ENCODE measurements around the gene ZBTB20.
"Not testable (repeated sequence)": the region's sequence is repeated elsewhere in the genome, so short reads cannot be mapped to it uniquely, and the experiment has no call there.

The ZBTB20 gene

DNA sequence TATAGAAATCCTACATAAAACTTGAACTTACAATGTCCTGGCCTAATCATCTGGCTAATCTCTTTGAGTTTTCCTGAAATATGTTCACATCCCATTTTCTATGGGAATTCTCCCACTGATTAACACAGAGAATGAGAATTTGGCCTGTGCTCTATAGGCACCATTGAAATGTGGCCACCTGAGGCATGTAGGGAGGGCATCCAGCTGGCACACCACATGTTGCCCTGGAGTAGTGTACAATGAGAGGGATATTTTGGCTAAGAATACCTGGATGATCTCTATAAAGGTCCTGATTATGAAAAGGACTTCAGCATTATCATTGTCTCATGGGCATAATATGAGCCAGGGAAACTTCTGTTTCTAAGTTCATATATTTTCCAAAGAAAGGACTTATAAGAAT is 324.0 kb downstream of the ZBTB20 start:
- DNase-seq = no peak

DNA sequence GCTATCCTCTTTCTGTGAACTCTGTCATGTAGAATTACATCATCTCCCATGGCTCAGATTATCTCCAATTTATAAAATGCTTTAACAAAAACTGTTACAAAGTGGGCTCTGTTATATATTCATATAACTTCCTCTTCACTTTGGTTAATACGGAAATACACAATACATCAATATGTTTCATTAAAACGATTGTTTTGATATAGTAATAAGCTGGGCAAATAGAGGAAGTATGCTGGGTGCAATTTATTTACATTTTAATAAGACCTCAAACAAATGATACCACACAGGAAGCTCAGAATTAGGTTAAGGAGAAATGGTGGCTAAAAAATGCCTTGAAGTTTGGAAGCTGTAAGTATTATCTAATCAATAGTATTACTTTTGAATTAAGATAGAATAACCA is 331.0 kb downstream of the ZBTB20 start:
- no peak for DNase-seq

DNA sequence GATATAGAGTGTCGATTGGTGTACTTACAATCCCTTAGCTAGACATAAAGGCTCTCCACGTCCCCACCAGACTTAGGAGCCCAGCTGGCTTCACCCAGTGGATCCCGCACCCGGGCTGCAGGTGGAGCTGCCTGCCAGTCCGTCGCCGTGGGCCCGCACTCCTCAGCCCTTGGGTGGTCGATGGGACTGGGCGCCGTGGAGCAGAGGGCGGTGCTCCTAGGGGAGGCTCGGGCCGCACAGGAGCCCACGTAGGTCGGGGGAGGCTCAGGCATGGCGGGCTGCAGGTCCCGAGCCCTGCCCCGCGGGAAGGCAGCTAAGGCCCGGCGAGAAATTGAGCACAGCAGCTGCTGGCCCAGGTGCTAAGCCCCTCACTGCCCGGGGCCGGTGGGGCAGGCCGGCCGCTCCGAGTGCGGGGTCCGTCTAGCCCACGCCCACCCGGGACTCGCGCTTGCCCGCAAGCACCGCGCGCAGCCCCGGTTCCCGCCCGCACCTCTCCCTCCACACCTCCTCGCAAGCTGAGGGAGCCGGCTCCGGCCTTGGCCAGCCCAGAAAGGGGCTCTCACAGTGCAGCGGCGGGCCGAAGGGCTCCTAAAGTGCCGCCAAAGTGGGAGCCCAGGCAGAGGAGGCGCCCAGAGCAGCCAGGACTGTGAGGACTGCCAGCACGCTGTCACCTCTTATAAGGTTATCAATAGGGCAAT is 334.4 kb downstream of the ZBTB20 start:
- DNase-seq = not testable (repeated sequence)

DNA sequence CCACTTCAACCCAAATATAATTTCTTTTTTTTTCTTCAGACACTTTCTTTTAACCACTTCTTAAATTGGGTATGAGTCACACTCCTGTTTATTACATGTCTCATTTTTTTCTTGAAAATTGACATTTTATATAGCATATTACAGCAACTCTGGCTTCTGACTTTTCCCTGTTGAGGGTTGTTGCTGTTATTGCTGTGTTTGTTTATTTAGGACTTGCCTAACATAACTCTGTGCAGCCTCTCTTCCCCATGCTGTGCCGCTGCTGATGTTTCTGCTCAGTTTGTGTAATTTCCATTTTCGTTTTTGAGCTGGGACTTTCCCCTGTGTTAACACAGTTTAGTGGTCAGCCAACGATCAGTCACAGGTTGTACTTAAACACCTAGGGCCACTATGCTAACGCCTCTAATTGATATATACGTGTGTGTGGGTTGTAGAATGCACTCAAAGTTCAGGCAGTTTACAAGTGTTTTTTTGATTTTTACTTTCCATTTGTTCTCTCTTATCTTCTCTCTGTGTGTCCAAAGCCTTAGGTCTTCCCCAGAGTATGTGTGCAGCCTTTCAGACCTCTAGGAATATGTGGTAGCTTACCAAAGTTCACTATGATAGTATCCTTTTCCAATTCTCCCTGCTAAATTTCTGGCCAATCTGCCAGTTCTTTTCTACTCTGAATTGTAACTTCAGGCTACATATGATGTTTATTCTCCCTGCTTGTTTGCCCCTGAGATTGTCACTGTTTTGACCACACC is 337.2 kb downstream of the ZBTB20 start:
- no peak for DNase-seq

DNA sequence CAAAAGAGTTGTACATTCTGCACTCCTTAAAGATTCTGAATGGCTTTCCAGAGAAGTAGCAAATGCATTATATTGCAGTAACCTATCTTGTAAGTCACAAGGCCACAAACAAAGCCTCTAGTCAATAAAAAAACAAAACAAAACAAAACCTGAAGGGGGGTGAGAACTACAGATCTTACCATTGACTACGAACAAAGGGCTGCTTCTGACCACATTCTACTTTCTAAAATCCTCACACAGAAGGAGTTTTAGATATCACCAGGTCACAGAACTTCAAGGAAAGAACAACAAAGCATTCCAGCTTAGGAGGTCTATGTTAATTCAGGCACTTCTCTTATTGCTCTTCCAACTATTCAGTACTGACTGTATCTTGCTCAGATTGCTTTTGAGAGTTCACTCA is 343.0 kb downstream of the ZBTB20 start:
- no peak for DNase-seq

DNA sequence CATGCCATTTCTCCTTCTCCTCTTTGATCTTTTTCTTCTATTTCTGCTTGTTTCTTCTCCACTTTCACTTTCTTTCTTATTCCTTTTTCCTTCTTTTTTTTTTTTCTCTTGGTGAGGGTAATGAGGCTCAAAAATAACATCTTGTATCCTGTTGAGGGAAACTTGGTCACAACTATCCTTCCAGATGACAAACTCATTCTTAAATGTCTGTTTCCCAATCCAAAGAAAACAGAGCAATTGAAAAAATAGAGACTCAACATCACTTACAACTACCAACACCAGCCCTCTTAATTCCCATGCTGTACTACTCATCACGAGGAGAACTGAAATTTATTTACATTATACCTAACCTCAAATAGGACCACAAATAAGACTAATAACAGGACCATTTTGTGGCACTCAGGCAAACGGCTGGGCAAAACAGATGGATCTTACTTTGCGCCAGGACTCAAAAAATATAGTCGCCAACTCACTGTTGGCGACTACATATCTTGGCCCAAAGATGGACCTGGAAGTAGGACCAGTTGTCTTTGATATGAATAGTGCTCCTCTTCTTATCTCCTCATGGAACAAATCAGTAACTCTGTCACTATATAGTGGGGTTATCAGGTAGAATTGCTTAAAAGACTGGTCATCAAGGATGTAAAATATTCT is 343.9 kb downstream of the ZBTB20 start:
- DNase-seq = no peak

DNA sequence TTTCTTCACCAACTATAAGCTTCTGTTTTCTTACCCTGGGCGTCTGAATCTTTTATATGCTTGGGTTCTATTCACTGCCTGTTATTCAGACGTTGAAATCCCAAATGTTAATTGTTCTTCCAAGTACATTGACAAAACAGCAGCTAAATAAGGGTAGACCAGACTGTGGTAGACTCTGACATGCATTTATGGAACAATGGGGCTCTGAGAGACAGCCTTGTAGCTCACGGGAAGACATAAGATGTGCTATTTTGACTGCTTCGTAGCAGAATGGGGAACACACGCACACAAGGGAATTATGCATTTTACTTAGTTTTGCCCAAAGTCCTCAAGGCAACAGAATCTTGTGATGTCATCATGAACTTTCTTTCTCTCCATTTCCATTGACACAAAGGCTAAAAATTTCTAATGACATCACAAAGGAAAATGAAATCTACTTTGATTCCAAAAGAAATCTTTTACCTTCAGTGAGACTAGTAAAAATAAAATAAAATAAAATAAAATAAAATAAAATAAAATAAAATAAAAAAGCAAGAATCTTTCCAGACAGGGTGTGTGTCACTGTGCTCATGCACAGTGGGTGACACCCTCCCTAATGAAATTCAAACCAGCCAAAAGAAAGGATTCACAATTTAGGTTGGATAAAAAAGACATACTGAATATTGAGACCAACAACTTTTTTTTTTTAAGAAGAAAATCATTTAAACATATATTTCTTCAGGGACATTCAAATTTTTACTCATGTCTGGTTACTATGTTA is 346.6 kb downstream of the ZBTB20 start:
- no peak for DNase-seq

DNA sequence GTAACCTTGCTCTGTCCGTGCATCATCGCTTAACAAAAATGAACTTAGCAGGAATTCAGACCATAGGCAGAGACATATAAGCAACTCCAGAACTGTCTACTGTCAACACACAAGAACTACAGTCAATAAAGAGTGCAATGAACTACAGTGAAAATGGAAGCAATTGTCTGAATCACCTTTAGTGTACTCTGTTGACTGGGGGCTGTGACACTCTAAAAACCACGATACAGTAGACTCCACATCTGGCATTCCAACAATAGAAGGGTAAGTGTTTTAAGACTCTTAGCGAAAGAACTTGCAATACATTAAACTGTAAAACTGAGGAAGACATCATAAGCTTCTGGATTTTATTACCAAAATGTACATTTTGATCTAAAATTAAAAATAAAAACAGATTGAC is 347.3 kb downstream of the ZBTB20 start:
- no peak for DNase-seq

DNA sequence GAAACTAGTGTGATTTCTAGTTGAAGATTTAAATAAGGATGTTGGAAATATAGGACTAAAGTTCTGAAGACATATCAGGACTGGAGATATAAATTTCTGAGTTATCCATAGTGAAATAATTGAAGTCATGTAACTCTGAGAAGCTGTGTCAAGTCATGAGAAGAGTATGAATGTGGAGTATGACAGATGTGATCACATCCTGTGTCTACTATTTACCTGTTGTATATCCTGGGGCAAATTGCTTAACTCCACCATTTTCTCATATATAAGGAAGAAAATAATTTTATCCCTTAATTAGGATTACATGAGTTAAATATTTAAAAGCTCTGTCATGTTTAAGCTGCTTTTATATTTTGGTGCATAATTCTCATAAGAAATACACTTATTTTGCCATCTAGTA is 350.3 kb downstream of the ZBTB20 start:
- no peak for DNase-seq

DNA sequence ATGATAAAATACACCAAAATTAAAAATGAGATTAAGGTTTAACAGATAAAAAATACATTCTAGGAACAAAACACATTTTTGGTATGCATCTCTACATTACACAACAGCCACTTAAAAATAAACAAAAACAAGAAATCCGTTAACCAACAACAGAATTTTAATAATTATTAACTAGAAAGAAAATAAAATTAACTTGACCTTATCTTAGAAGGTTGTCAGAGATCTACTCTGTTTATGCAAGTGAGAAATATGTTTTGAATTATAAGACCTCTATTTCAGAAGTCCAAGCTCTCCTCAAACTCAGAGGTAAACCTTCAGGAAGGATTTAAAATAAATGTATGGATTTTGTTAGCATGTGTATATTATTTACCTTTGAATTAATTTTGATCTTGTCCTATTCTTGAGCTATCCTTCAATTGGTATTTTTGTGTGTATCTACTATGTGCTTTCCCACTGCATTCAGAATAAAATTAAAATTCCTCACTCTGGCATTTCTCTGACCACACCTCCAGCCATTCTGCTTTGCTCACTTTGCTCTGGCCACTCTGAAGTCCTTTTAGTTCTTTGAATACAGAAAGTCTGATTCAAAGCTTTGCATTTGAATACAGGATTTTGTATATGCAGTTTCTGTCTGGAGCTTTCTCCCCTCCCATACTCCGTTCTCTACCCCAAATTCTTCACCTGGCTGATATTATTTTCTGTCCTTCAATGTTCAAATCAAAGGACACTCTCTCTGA is 352.0 kb downstream of the ZBTB20 start:
- no peak for DNase-seq

DNA sequence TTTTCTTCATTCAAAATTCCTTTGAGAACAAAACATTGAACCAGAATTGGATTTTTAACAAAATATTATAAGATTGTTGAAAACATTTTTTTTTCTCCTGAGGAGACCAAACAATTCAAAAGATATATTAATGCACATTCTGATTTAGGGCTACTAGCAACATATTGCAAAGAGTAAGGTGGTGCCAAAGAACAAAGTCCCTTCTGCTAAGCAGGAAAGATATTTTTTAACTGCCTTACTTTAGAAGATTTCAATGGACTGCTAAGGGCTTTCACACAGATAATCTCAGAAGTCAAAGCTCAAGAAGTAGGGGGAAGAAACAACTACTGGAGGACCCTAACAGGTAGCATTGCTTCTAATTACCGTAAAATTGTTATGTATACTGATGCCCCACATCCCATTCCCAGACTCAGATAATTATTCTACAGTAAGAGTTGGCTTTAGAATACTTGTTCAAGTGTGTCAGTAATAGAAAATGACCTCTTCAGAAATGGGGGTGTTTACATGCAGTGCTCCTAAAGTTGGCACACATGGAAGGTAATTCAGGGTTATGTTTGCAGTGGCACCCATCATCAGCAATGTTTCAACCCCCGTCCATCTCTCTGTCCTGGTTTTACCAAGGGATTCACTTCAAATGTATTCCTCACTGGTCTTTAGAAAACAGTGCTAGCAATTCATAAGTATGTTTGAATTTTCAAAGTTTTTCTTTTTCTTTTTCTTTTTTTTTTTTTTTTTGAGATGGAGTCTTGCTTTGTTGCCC is 354.7 kb downstream of the ZBTB20 start:
- DNase-seq = no peak

DNA sequence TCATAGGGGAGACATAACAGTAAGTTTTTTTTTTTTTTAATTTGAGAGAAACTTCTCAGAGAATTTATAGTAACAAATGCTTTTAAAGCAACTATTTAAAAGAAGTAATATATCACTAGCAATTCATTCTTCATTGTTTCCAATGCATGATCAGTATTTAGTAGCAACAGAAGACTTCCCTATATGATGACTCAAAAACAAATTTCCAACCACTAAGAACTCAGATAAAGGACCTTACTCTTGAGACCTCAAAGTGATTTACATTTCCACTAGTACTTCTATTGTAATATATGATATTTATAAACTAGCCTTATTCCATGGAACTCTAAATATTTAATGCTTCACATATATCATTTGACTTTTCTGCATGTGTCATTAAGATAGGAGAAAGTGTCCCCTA is 356.3 kb downstream of the ZBTB20 start:
- no peak for DNase-seq

DNA sequence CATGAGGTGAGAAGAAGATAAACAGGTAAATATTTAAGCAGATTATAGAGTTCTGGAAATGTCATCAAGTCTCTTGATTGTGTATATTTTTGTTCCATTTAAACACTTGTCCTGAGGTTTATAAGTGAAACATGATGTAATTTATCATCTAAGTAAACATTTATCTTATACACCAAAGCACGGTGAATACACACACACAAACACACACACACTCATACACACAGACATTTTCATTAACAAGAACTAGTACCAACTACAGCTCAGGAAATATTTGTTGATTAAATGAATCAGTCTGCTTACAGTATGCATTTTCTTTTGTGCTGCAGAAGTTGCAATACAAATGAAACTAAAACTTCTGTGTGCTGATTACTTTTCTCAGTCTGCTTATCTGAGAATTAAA is 357.3 kb downstream of the ZBTB20 start:
- no peak for DNase-seq

DNA sequence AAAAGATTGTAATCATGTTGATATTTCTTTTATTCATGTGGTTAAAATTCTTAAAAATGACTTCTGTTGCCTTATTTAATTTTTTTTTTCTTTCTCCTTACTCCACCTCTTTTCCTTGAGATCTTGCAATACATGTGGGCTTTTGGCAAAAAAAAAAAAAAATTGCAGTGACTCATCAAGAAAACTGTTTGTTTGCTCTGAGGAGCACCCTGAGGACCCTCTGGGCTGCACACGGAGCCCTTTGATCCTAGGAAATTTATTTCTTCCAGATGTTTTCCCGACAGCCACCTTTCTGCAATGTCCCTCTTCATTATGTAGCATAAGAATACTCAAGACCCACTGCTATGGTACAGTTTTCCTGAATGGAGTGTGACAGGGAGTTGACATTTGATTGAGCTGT is 371.7 kb downstream of the ZBTB20 start:
- no peak for DNase-seq

DNA sequence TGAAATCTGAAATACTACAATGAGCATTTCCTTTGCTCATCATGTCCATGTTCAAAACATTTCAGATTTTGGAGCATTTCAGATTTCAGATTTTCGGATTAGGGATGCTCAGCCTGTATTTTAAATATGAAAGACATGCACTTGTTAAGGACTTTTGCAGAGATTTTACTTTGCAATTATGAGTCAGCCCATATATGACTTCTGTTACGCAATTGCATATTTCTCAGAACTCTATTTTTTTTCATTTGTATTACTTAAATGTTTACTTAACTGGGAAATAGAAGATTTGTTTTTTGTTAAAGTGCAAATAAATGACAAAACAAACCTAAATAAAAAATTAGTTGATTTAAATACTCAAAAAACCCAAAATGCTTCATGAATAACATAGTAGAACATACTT is 376.2 kb downstream of the ZBTB20 start:
- DNase-seq = no peak

DNA sequence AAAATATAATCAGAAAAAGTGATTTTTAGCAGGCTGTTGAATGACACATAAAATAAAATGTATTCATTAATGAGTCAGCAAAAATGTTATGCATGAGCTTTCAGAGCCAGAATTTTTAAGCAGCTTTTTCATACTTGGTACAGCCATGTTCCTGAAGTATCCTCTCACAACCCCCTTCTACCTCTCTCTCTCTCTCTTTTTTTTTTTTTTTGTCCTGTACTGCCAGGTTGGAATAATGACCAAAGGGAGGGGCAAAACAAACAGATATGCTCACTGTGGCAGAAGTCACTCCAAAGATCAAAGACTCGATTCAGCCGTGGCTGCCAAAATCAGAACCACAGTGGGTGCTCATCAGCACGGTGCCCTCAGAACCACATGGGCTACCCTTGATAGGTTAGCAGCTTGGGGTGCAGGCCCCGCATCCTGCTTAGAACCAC is 383.0 kb downstream of the ZBTB20 start:
- no peak for DNase-seq

DNA sequence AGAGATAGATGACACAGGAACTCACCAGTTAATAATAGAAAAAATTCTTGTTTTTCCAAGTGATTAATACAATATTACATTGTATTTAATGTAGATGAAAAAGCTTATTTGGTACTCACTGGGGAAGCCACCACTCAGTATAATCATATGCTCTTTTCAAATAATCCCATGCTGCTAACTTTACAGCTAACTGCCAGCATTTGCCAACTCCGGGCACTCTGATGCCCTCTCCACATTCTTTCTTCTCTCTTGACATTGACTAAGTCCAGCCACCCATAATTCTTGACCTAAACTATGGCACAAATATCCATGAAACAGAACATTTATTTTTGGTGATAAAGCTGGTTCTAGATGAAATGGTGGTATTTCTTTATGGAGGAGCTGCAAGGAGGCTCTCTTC is 384.9 kb downstream of the ZBTB20 start:
- no peak for DNase-seq

DNA sequence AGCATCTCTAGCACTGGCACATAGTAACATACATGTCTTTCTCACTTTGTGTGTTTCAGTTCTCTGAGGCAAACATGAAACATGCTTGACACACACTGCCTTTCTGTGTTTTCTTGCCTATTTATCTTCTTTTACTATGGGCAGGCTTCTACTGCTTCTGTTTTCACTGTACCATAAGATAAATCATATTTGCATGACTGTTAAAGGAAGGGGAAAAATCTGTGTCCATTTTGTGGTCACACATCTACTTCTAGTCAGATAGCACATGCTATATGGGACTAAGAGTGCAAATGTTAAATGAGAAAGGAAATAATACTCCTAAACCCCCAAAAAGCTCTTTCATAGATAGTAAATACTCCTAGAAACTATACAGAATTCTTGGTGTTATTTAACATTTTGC is 386.4 kb downstream of the ZBTB20 start:
- DNase-seq = no peak

DNA sequence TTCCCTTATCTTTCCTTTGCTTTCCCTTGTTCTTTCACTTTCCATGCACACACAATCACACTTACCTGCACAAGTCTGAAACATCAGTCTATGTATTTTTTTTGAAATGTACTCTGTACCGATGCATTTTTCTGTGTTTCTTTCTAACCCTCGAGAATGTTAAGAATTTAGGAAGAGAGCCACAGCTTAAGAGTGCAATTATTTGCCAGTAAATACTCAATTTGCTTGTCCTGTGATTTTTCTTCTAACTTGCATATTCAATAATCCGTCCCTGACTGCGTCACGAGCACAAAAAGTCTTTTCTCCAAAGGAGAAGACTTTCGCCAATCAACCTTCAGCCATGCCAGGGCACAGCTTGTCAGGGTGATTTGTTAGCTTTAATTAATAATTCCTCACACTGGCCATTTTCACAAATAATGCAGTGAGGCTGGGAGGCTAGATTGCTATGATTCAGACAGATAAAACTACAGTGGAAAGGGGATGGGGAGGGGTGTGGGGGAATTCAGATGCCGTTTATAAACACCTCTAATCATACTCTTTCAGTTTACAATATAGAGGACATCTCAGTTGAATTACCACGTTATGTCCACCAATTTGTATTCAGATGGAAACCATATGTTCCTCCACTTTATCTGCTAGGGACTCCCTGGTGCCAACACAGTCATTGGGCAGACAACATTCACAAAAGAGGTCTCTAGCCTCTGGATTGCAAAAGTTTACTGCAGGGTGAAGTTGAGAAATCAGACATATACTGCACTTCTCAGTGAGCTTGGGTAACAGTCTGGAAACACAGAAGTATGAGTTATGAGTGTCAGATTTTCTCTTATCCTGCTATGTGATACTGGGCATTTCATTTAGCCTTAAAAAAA is 388.0 kb downstream of the ZBTB20 start:
- no peak for DNase-seq

DNA sequence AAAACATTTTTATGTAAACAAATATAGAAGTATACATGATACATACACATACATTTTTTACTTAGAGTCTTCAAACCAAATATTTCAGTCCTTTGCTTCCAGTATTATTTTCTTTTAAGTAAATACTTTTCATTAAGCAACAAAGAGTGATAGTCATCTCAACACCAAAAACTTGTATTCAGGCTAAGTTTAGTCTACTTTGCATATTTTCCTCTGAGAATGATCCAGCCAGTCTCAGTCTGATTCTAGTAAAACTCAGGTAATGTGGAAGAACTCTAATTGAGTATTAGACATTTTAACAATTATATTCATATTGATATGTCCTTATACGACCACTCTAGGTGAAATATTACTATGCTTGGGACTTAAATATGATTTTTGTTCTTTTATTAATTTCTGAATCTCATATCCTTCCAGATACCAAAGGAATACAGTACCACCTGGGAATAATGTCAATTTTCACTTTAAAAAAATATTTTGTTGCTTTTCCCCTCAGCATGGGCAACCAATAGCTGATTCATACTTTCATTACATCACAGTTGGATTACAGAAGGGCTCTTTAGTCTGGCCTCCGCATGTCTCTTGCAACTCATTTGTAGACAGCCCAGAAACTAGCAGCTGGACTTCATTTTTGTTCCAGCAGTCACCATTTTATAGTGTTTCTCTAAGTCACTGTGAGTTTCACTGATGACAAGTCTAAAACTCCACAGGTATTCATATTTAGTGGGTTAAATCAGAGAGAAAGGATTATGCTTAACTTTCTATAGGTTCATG is 390.4 kb downstream of the ZBTB20 start:
- DNase-seq = no peak
